ENCODE measurements around the gene MRPL42. TPM values are rescaled to one million over a fixed set of nuclear protein-coding genes. Genes with fewer than 3 reads are reported as not detected.
"Not testable (repeated sequence)": the region's sequence is repeated elsewhere in the genome, so short reads cannot be mapped to it uniquely, and the experiment has no call there.

MRPL42 gene
- total RNA-seq, 6 experiments from 2014 or later: 66.5 to 77.6 (median 73.9) TPM

DNA sequence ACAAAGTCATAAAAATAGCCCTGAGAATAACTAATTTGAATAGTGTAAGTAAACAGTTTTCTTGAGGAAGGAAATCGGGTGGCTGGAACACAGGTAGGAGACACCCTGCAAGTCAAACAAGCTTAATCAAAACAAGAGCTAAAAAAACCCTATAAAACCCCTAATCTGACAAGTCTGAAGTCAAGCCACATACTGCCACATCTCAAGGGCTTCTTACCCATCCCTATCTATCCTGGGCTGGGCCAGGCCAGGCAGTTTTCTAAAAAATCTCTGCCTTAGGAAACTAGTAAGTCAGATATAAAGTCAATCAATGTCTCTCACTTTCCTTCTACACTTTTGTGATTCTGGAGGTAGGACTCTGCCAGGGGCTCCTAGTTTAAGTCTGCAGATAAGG is 40.9 kb upstream of the MRPL42 start:
- Mint-ChIP-seq H3K9me3 (no peaks in the 10 kb centered on the region), H3K27ac (peak overlapping the region; percentile 18; the same call in 1 of the 2 replicates), H3K4me3 (no peak overlapping the region), H3K27me3 (ENCODE audit: insufficient read depth) (no peaks in the 10 kb centered on the region), H3K4me1 (ENCODE audit: low read depth) (peaks cover 88% of the 10 kb centered on the region), H3K36me3 (ENCODE audit: low read depth) (no peaks in the 10 kb centered on the region)
- no peak for TF ChIP-seq CTCF (IDR thresholded peaks at IDR 0.05)
- DNase-seq: no peak

GRCh38 chr12:93427779-93428564 is 39.3 kb upstream of the MRPL42 start:
- no peak for TF ChIP-seq CTCF (IDR thresholded peaks at IDR 0.05)
- peak overlapping the region; percentile 31 for H3K27ac Mint-ChIP-seq
- H3K9me3 Mint-ChIP-seq: no peaks in the 10 kb centered on the region
- no peaks in the 10 kb centered on the region for H3K36me3 Mint-ChIP-seq (ENCODE audit: low read depth)
- DNase-seq: no peak
- H3K4me3 Mint-ChIP-seq: no peak overlapping the region; the same call in 1 of the 2 replicates
- no peaks in the 10 kb centered on the region for H3K27me3 Mint-ChIP-seq (ENCODE audit: insufficient read depth)
- H3K4me1 Mint-ChIP-seq (ENCODE audit: low read depth): peaks cover 78% of the 10 kb centered on the region

DNA sequence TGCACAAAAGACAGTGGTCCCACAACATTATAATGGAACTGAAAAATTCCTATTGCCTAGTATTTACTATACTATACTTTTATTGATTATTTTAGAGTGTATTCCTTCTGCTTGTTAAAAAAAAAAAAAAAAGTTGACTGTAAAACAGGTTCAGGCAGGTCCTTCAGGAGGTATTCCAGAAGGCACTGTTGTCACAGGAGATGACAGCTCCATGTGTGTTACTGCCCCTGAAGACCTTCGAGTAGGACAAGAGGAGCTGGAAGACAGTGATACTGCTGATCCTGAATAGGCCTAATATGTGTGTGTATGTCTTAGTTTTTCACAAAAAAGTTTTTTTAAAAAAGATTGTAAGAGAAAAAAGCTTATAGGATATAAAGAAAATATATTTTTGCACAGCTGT is 37.9 kb upstream of the MRPL42 start:
- Mint-ChIP-seq H3K9me3 (no peaks in the 10 kb centered on the region), H3K4me1 (ENCODE audit: low read depth) (peaks cover 68% of the 10 kb centered on the region), H3K4me3 (no peak overlapping the region), H3K27ac (no peak overlapping the region), H3K36me3 (ENCODE audit: low read depth) (no peaks in the 10 kb centered on the region), H3K27me3 (ENCODE audit: insufficient read depth) (no peaks in the 10 kb centered on the region)
- no peak for TF ChIP-seq CTCF (IDR thresholded peaks at IDR 0.05)
- no peak for DNase-seq

- peaks cover 67% of the 10 kb centered on the region for H3K4me1 Mint-ChIP-seq (ENCODE audit: low read depth)
- H3K4me3 Mint-ChIP-seq: no peak overlapping the region
- DNase-seq: no peak
- no peak for TF ChIP-seq CTCF (IDR thresholded peaks at IDR 0.05)
- no peaks in the 10 kb centered on the region for H3K9me3 Mint-ChIP-seq
- no peaks in the 10 kb centered on the region for H3K27me3 Mint-ChIP-seq (ENCODE audit: insufficient read depth)
- no peaks in the 10 kb centered on the region for H3K36me3 Mint-ChIP-seq (ENCODE audit: low read depth)
- H3K27ac Mint-ChIP-seq: no peak overlapping the region; the same call in 1 of the 2 replicates
Observed at GRCh38 chr12:93429852-93430251, 37.5 kb upstream of the MRPL42 start.

DNA sequence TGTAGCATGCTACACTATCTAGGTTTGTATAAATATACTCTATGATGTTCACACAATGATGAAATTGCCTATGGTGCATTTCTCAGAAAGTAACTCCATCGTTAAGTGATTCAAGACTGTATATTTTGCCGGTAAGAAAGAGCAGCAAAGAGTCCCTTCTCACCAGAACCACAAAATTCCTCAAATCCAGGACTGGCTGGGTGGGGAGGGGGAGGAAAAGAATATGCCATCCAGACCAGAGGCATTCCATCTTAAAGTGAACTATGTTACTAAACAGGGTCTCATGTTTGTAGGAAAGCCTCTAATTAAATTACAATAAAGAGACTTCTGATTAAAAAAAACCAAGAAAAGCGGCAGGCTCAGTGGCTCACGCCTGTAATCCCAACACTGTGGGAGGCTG is 37.0 kb upstream of the MRPL42 start:
- no peaks in the 10 kb centered on the region for H3K27me3 Mint-ChIP-seq (ENCODE audit: insufficient read depth)
- no peak overlapping the region for H3K27ac Mint-ChIP-seq
- TF ChIP-seq CTCF (IDR thresholded peaks at IDR 0.05): no peak
- no peaks in the 10 kb centered on the region for H3K9me3 Mint-ChIP-seq
- H3K4me1 Mint-ChIP-seq (ENCODE audit: low read depth): peaks cover 64% of the 10 kb centered on the region
- no peaks in the 10 kb centered on the region for H3K36me3 Mint-ChIP-seq (ENCODE audit: low read depth)
- H3K4me3 Mint-ChIP-seq: no peak overlapping the region
- DNase-seq: no peak

- DNase-seq; H3K27me3 Mint-ChIP-seq (ENCODE audit: insufficient read depth); H3K9me3 Mint-ChIP-seq; H3K27ac Mint-ChIP-seq; H3K36me3 Mint-ChIP-seq (ENCODE audit: low read depth); H3K4me3 Mint-ChIP-seq: not testable (repeated sequence)
- peaks cover 67% of the 10 kb centered on the region for H3K4me1 Mint-ChIP-seq (ENCODE audit: low read depth)
Observed at GRCh38 chr12:93432031-93432430, 35.3 kb upstream of the MRPL42 start.

All from HFFc6 (cell line).